ENCODE data around the gene ITPKC. TPM values are rescaled to one million over a fixed set of nuclear protein-coding genes. Genes with fewer than 3 reads are reported as not detected.

Gene ITPKC
- total and polyA plus RNA-seq, 2 experiments from 2014 or later, result 5.3 to 12.6 TPM

- Histone ChIP-seq H3K4me3 (peak overlapping the region; percentile 54; the same call in 1 of the 2 replicates), H3K27me3 (ENCODE audit: insufficient read depth) (no peaks in the 10 kb centered on the region), H3F3A (replicated peaks; ENCODE audit: low read depth) (peaks cover 5% of the 10 kb centered on the region; the same call in 1 of the 2 replicates), H3K4me1 (ENCODE audit: insufficient read depth) (peaks cover 11% of the 10 kb centered on the region), H2AFZ (no peak overlapping the region), H3K36me3 (ENCODE audit: insufficient read depth) (no peaks in the 10 kb centered on the region), H4K20me1 (replicated peaks; ENCODE audit: insufficient read depth) (no peaks in the 10 kb centered on the region), H3K27ac (ENCODE audit: low read depth) (peak overlapping the region; percentile 100), H3K79me2 (replicated peaks; ENCODE audit: insufficient read depth) (peaks cover 5% of the 10 kb centered on the region), H3K4me2 (peak overlapping the region; percentile 73), H3K9me2 (ENCODE audit: insufficient read depth) (no peaks in the 10 kb centered on the region)
- Mint-ChIP-seq H3K4me1 (peaks cover 20% of the 10 kb centered on the region), H3K27ac (no peak overlapping the region), H3K9me3 (peaks cover 1% of the 10 kb centered on the region), H3K4me3 (peak overlapping the region; percentile 79; the same call in 2 of the 3 replicates), H3K36me3 (ENCODE audit: low read depth) (peaks cover 6% of the 10 kb centered on the region; the same call in 2 of the 3 replicates), H3K27me3 (ENCODE audit: insufficient read depth, low read depth, poor library complexity) (peaks cover 17% of the 10 kb centered on the region)
- no peak for TF ChIP-seq CTCF (conservative IDR thresholded peaks at IDR 0.05; ENCODE audit: low read depth in 2 of 2)
- no peak for TF ChIP-seq ETS1 (IDR thresholded peaks at IDR 0.05)
- no peak for TF ChIP-seq ZNF462 (CRISPR knock-in tag; IDR thresholded peaks at IDR 0.05)
- TF ChIP-seq STAT1 (IDR thresholded peaks at IDR 0.05; ENCODE audit: unreplicated experiment), result no peak
- TF ChIP-seq EZH2phosphoT487 (IDR thresholded peaks at IDR 0.05; ENCODE audit: unreplicated experiment), result no peak
- TF ChIP-seq EZH2 (IDR thresholded peaks at IDR 0.05; ENCODE audit: low read depth, unreplicated experiment), result no peak
- no peak for TF ChIP-seq JUNB (IDR thresholded peaks at IDR 0.05; ENCODE audit: unreplicated experiment)
- TF ChIP-seq ZNF331 (CRISPR knock-in tag; IDR thresholded peaks at IDR 0.05; ENCODE audit: low read depth), result no peak
- TF ChIP-seq NANOG (IDR thresholded peaks at IDR 0.05; ENCODE audit: borderline replicate concordance), result no peak
- TF ChIP-seq CREB1 (CRISPR knock-in tag; IDR thresholded peaks at IDR 0.05; ENCODE audit: low read depth), result no peak
- TF ChIP-seq REST (IDR thresholded peaks at IDR 0.05; ENCODE audit: unreplicated experiment), result no peak
- no peak for TF ChIP-seq ZNF114 (CRISPR knock-in tag; IDR thresholded peaks at IDR 0.05)
- TF ChIP-seq POLR2AphosphoS5 (IDR thresholded peaks at IDR 0.05; ENCODE audit: low read depth), result no peak
- DNase-seq (ENCODE audit: low spot score) (no peak), ATAC-seq (no peak)
Observed at GRCh38 chr19:40776364-40776763, 59.5 kb downstream of the ITPKC start.

Measured in GM23338 (cell line).